DND-41 (cell line): ENCODE measurements around the gene GSDMA.

Experiments
- ATAC-seq: fragments of 200-7000 bp; cut with Tn5 transposase; 3 replicates; pipeline ENCODE4 v1.9.1; 2021; ENCODE audit warnings: low read depth; ENCODE audit not compliant: insufficient read depth
- DNase-seq: peaks from one replicate; pipeline ENCODE4 v3.0.0-alpha.2; 2020
- H2AFZ ChIP-seq: 2 replicates; pipeline ENCODE4 v1.6.0; 2012; ENCODE audit warnings: low read depth, low read length
- H3K27ac ChIP-seq: 2 replicates; pipeline ENCODE4 v1.5.1; 2012; ENCODE audit warnings: low read length, inconsistent platforms
- H3K27me3 ChIP-seq: fragments of 200-600 bp; sonication (generic); 2 replicates; pipeline ENCODE4 v1.6.0; 2012; ENCODE audit warnings: low read length, mild to moderate bottlenecking, inconsistent platforms; ENCODE audit not compliant: insufficient read depth, poor library complexity
- H3K36me3 ChIP-seq: 2 replicates; pipeline ENCODE4 v1.5.1; 2012; ENCODE audit warnings: low read length, inconsistent platforms; ENCODE audit not compliant: insufficient read depth
- H3K4me1 ChIP-seq: 2 replicates; pipeline ENCODE4 v1.5.1; 2012; ENCODE audit warnings: mild to moderate bottlenecking, low read length; ENCODE audit not compliant: insufficient read depth
- H3K4me2 ChIP-seq: 2 replicates; pipeline ENCODE4 v1.6.0; 2012; ENCODE audit warnings: mild to moderate bottlenecking, moderate library complexity, low read length, inconsistent platforms; ENCODE audit not compliant: insufficient read depth
- H3K4me3 ChIP-seq, 2 experiments: fragments of 200-600 bp in 1 of 2; shearing (Covaris generic) in 1 of 2; 2 replicates each; pipeline ENCODE4 v1.5.1; 2012 to 2016; ENCODE audit warnings: inconsistent platforms in 2 of 2, low read length in 2 of 2, mild to moderate bottlenecking in 2 of 2, low read depth in 1 of 2, moderate library complexity in 1 of 2
- H3K79me2 ChIP-seq: 2 replicates; pipeline ENCODE4 v1.6.0; 2012; ENCODE audit warnings: low read length, inconsistent platforms; ENCODE audit not compliant: insufficient read depth
- H3K9ac ChIP-seq: 2 replicates; pipeline ENCODE4 v1.6.0; 2012; ENCODE audit warnings: low read depth, mild to moderate bottlenecking, inconsistent platforms, low read length, moderate library complexity
- H3K9me3 ChIP-seq: 2 replicates; pipeline ENCODE4 v1.5.1; 2012; ENCODE audit warnings: low read length, moderate library complexity, mild to moderate bottlenecking, inconsistent platforms; ENCODE audit not compliant: insufficient read depth, severe bottlenecking
- H4K20me1 ChIP-seq: 2 replicates; pipeline ENCODE4 v1.6.0; 2012; ENCODE audit warnings: low read length; ENCODE audit not compliant: insufficient read depth
- EZH2 ChIP-seq: IDR thresholded peaks from 3 replicates; pipeline ENCODE4 v1.6.1; 2012; ENCODE audit warnings: borderline replicate concordance, low read depth, mild to moderate bottlenecking, moderate library complexity, low read length, inconsistent platforms; ENCODE audit not compliant: severe bottlenecking
- TF ChIP-seq, protein P1 (sequence below): IDR thresholded peaks from 2 replicates; pipeline ENCODE4 v1.5.1; 2012; ENCODE audit warnings: borderline replicate concordance, low read length, moderate library complexity, mild to moderate bottlenecking; ENCODE audit not compliant: poor library complexity, severe bottlenecking; ENCODE audit errors: extremely low read depth

Gene GSDMA

DNA sequence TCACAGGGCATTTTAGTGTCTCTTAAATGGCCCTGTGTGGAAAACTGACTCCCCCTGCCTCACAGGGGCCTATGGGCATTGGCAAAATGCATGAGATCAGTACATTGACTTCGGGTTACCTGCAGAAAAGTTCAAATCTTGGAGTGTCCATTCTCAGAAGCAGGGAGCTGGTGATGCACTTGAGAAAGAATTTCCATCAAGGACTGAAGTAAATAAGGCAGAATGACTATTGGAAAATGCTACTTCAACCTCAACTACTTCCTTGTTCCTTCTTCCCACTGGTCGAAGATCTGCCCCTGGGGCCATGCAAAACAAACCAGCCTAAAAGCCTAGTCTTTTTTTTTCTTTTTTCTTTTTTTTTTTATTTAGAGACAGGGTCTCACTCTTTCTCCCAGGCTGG is 13.8 kb upstream of the GSDMA start:
- no peak overlapping the region for H3K9ac ChIP-seq
- no peaks in the 10 kb centered on the region for H3K27me3 ChIP-seq
- ATAC-seq (no peak), DNase-seq (no peak)
- no peak overlapping the region for H3K27ac ChIP-seq
- H3K36me3 ChIP-seq, result no peaks in the 10 kb centered on the region
- H3K4me3 ChIP-seq, result no peak overlapping the region
- no peak overlapping the region for H2AFZ ChIP-seq
- TF ChIP-seq, protein P1, sequence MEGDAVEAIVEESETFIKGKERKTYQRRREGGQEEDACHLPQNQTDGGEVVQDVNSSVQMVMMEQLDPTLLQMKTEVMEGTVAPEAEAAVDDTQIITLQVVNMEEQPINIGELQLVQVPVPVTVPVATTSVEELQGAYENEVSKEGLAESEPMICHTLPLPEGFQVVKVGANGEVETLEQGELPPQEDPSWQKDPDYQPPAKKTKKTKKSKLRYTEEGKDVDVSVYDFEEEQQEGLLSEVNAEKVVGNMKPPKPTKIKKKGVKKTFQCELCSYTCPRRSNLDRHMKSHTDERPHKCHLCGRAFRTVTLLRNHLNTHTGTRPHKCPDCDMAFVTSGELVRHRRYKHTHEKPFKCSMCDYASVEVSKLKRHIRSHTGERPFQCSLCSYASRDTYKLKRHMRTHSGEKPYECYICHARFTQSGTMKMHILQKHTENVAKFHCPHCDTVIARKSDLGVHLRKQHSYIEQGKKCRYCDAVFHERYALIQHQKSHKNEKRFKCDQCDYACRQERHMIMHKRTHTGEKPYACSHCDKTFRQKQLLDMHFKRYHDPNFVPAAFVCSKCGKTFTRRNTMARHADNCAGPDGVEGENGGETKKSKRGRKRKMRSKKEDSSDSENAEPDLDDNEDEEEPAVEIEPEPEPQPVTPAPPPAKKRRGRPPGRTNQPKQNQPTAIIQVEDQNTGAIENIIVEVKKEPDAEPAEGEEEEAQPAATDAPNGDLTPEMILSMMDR, result no peak
- no peaks in the 10 kb centered on the region for H3K79me2 ChIP-seq
- peaks cover 5% of the 10 kb centered on the region; the same call in 1 of the 2 replicates for H4K20me1 ChIP-seq
- H3K4me2 ChIP-seq, result no peak overlapping the region
- no peaks in the 10 kb centered on the region for H3K9me3 ChIP-seq
- H3K4me1 ChIP-seq, result peaks cover 14% of the 10 kb centered on the region

DNA sequence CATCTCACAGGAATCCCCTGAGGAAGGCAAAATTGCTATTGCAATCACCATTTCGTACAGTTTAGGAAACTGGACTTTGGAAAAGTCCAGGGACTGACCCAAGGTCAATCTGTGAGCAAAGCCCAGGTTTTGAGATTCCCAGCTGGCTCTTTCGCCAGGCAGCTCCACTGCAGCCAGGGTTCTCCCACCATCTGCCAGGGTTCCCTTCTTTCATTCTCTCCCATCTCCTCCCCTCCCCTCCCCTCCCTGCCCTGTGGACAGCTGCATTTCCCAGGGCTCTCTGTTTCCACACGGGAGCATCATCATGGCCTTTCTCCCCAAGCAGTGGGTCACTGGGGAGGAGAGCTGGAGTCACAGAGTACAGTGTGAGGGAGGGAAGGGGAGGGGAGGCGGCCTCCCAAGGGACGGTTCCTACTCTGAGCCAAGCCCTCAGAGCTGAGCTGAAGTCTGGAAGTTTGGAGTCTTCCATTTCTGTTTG is 11.9 kb upstream of the GSDMA start:
- Histone ChIP-seq H3K27ac (no peak overlapping the region), H3K4me1 (peaks cover 19% of the 10 kb centered on the region), H3K27me3 (no peaks in the 10 kb centered on the region), H3K4me2 (no peak overlapping the region), H3K4me3 (no peak overlapping the region), H3K9me3 (no peaks in the 10 kb centered on the region), H4K20me1 (peaks cover 5% of the 10 kb centered on the region; the same call in 1 of the 2 replicates), H3K9ac (no peak overlapping the region), H2AFZ (no peak overlapping the region), H3K79me2 (no peaks in the 10 kb centered on the region), H3K36me3 (no peaks in the 10 kb centered on the region)
- DNase-seq (no peak), ATAC-seq (no peak)
- TF ChIP-seq, protein P1, result no peak
- TF ChIP-seq EZH2, result no peak

DNA sequence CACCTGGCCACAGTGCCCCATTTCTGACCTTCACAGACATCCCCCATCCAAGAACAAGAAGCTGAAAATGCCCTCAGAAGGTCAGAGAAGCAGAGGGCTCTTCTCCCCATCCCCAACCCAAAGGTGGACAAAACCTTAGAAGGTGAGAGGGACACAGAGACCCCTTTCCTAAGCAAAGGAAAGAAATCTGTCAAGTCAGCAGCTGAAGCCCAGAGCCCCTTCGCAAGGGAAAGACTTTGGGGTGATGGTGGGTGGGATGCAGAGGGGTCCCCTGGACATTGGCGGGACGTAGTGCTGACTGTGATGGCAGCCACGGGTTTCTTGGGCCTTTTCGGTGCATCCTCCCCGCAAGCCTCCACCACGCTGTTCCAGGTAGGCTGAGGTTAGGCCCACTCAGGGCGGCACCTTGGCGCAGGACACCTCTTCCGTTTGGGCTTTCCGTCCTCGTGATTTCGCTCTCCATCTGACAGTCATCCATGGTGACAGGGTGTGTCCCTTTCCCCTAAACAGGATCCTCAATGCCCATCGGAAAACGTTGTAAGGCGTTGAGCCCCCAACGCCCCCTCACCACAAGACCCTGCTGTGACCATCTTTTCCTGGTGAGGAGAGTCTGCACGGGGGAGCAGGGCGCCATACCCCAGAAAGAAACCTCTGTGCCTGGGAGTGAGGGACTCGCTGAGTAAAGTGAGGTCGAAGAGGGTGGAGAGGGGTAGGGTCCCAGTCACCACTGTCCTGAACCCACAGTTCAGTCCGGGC is 10.7 kb upstream of the GSDMA start:
- no peaks in the 10 kb centered on the region for H3K36me3 ChIP-seq
- H3K79me2 ChIP-seq, result no peaks in the 10 kb centered on the region
- no peaks in the 10 kb centered on the region for H3K27me3 ChIP-seq
- DNase-seq (no peak), ATAC-seq (peak; percentile 24; the same call in 1 of the 3 replicates)
- H3K9me3 ChIP-seq, result no peaks in the 10 kb centered on the region
- peak overlapping the region; percentile 55 for H2AFZ ChIP-seq
- peaks cover 5% of the 10 kb centered on the region; the same call in 1 of the 2 replicates for H4K20me1 ChIP-seq
- H3K9ac ChIP-seq, result peak overlapping the region; percentile 23; the same call in 1 of the 2 replicates
- TF ChIP-seq, protein P1, result no peak
- no peak for TF ChIP-seq EZH2
- no peak overlapping the region for H3K27ac ChIP-seq
- peaks cover 19% of the 10 kb centered on the region for H3K4me1 ChIP-seq
- H3K4me2 ChIP-seq, result peak overlapping the region; percentile 68
- peak overlapping the region in 1 of 2 experiments; percentile 56; a peak in 2 of 4 replicates for H3K4me3 ChIP-seq
